Mesendoderm (in vitro differentiated cells): ENCODE data around the gene BRD7.

Source experiments
- DNase-seq: peaks from one replicate; pipeline ENCODE4 v3.0.0; 2013
- H2AK5ac ChIP-seq: 2 replicates; pipeline ENCODE4 v1.6.1; 2013; ENCODE audit warnings: low read length, inconsistent platforms
- H2BK120ac ChIP-seq: 2 replicates; pipeline ENCODE4 v1.6.1; 2013; ENCODE audit warnings: low read depth, mild to moderate bottlenecking, low read length, moderate library complexity, mixed read lengths
- H2BK15ac ChIP-seq: replicated peaks from 2 replicates; pipeline ENCODE4 v1.6.1; 2013; ENCODE audit warnings: low read depth, mild to moderate bottlenecking, moderate library complexity
- H2BK5ac ChIP-seq: 2 replicates; pipeline ENCODE4 v1.6.1; 2013; ENCODE audit warnings: low read length, inconsistent platforms
- H3K18ac ChIP-seq: 2 replicates; pipeline ENCODE4 v1.6.1; 2013; ENCODE audit warnings: mild to moderate bottlenecking, low read length, mixed read lengths
- H3K23ac ChIP-seq: one replicate; pipeline ENCODE4 v1.6.1; 2013; ENCODE audit warnings: low read length
- H3K27ac ChIP-seq: 2 replicates; pipeline ENCODE4 v1.5.1; 2013; ENCODE audit warnings: low read depth, mild to moderate bottlenecking, inconsistent platforms, low read length, moderate library complexity
- H3K27me3 ChIP-seq: 2 replicates; pipeline ENCODE4 v1.6.1; 2013; ENCODE audit warnings: low read length, control low read depth, mild to moderate bottlenecking, inconsistent platforms; ENCODE audit not compliant: insufficient read depth, poor library complexity
- H3K36me3 ChIP-seq: 2 replicates; pipeline ENCODE4 v1.6.1; 2013; ENCODE audit warnings: low read length, inconsistent platforms; ENCODE audit not compliant: control insufficient read depth, insufficient read depth
- H3K4ac ChIP-seq: one replicate; pipeline ENCODE4 v1.6.1; 2013; ENCODE audit warnings: low read depth, mild to moderate bottlenecking, low read length, moderate library complexity
- H3K4me1 ChIP-seq: 2 replicates; pipeline ENCODE4 v1.6.1; 2013; ENCODE audit warnings: low read depth, low read length, inconsistent platforms; ENCODE audit not compliant: control insufficient read depth
- H3K4me2 ChIP-seq: 2 replicates; pipeline ENCODE4 v1.6.1; 2013; ENCODE audit warnings: low read length
- H3K4me3 ChIP-seq: 2 replicates; pipeline ENCODE4 v1.5.1; 2013; ENCODE audit warnings: mild to moderate bottlenecking, low read length
- H3K56ac ChIP-seq: one replicate; pipeline ENCODE4 v1.6.1; 2013; ENCODE audit warnings: low read length
- H3K79me1 ChIP-seq: 2 replicates; pipeline ENCODE4 v1.6.1; 2013; ENCODE audit warnings: low read length, inconsistent platforms
- H3K79me2 ChIP-seq: 2 replicates; pipeline ENCODE4 v1.6.1; 2013; ENCODE audit warnings: mild to moderate bottlenecking, low read length; ENCODE audit not compliant: control insufficient read depth, insufficient read depth
- H3K9ac ChIP-seq: 2 replicates; pipeline ENCODE4 v1.6.1; 2013; ENCODE audit warnings: low read length, inconsistent platforms
- H4K5ac ChIP-seq: one replicate; pipeline ENCODE4 v1.6.1; 2013; ENCODE audit warnings: low read length
- H4K8ac ChIP-seq: one replicate; pipeline ENCODE4 v1.6.1; 2013; ENCODE audit warnings: low read depth, mild to moderate bottlenecking, control low read depth, low read length, moderate library complexity
- WGBS: extraction: QIAGEN DNeasy Blood & Tissue Kit; methylation state at CpG from one replicate; pipeline ENCODE4 v1.1.7; 2013; ENCODE audit warnings: low lambda C conversion rate, missing lambda C conversion rate; ENCODE audit not compliant: insufficient coverage; ENCODE audit errors: extremely low coverage; 5-methylcytosine and 5-hydroxymethylcytosine counted together

BRD7 gene

DNA sequence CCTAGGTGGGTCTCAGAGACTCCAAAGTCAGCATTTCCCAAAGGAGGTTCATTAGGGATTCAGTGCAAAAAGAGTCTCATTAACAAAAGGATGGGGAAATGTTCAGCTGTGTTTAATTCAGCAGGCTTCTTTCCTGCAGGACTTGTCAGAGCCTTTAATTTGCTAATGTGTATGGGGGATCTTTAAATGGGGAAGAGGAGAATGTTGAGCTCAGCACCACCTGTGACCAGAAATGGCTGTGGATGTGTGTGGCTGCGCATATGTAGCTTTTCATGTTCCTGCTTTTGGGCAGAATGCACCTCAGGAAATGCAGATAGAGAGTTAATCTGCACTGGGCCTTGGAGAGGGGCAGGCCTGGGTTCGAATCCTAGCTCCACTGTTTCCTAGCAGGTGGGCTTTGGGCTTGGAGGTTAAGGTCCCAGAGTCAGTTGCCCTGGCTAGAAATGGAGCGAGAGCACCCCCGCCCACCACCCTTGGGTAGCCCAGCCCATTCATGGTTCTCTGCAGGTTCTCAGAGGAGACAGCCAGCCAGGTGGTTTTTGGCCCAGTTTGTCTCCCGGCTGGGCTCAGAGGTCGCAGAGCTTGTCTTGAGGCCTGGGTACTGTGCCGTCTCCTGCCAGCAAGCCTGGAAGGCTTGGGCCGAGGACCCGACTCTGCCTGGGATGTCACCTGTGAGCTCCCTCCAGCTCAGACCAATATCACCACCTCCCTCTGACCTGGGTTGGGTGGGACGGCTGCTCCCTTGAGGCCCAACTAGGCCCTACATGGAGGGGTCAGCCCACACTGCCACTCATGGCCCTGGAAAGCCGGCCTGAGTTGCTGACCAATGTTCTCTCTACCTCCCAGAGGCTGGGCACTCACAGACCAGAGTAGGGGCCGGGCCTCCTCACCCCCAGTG is 93.1 kb downstream of the BRD7 start:
- no peak overlapping the region for H3K9ac ChIP-seq
- no peak overlapping the region for H3K18ac ChIP-seq
- no peaks in the 10 kb centered on the region for H3K27me3 ChIP-seq
- no peak overlapping the region for H3K4ac ChIP-seq
- no peak overlapping the region for H2BK5ac ChIP-seq
- H3K36me3 ChIP-seq, result no peaks in the 10 kb centered on the region
- H3K27ac ChIP-seq, result no peak overlapping the region
- no peak overlapping the region for H2BK120ac ChIP-seq
- no CpG with 5 or more reads among the region's 12 CpGs for WGBS
- H3K56ac ChIP-seq, result no peak overlapping the region
- no peak overlapping the region for H3K23ac ChIP-seq
- no peak overlapping the region for H2BK15ac ChIP-seq
- no peak overlapping the region for H2AK5ac ChIP-seq
- no peak overlapping the region for H4K5ac ChIP-seq
- no peaks in the 10 kb centered on the region for H3K4me1 ChIP-seq
- no peak for DNase-seq
- H3K79me1 ChIP-seq, result no peaks in the 10 kb centered on the region
- no peak overlapping the region for H4K8ac ChIP-seq
- no peak overlapping the region for H3K4me2 ChIP-seq
- no peak overlapping the region for H3K4me3 ChIP-seq
- H3K79me2 ChIP-seq, result no peaks in the 10 kb centered on the region

DNA sequence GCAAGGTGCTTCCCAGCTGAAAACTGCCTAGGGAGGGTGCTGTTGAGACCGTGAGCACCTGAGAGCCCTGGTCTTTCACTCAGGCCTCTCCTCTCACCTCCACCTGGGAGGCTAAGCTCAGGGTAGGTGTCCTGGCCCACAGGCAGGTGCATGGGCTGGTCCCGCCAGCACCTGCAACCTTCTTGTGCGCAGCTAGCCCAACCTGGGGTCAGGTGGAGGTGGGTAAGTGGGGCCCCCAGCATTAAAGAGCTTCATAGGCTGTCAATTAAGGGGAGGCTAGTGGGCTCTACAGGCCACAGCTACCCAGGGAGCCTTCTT is 93.7 kb downstream of the BRD7 start:
- no peak overlapping the region for H3K27ac ChIP-seq
- H3K79me2 ChIP-seq, result no peaks in the 10 kb centered on the region
- no peak for DNase-seq
- H3K79me1 ChIP-seq, result no peaks in the 10 kb centered on the region
- no peak overlapping the region for H2BK5ac ChIP-seq
- no peak overlapping the region for H3K4me3 ChIP-seq
- no peak overlapping the region for H4K5ac ChIP-seq
- H2AK5ac ChIP-seq, result no peak overlapping the region
- no CpG with 5 or more reads among the region's 3 CpGs for WGBS
- H3K27me3 ChIP-seq, result no peaks in the 10 kb centered on the region
- no peak overlapping the region for H3K56ac ChIP-seq
- H3K18ac ChIP-seq, result no peak overlapping the region
- no peak overlapping the region for H2BK120ac ChIP-seq
- no peak overlapping the region for H4K8ac ChIP-seq
- no peak overlapping the region for H3K23ac ChIP-seq
- H2BK15ac ChIP-seq, result no peak overlapping the region
- H3K4ac ChIP-seq, result no peak overlapping the region
- H3K36me3 ChIP-seq, result no peaks in the 10 kb centered on the region
- H3K9ac ChIP-seq, result no peak overlapping the region
- no peaks in the 10 kb centered on the region for H3K4me1 ChIP-seq
- H3K4me2 ChIP-seq, result no peak overlapping the region

DNA sequence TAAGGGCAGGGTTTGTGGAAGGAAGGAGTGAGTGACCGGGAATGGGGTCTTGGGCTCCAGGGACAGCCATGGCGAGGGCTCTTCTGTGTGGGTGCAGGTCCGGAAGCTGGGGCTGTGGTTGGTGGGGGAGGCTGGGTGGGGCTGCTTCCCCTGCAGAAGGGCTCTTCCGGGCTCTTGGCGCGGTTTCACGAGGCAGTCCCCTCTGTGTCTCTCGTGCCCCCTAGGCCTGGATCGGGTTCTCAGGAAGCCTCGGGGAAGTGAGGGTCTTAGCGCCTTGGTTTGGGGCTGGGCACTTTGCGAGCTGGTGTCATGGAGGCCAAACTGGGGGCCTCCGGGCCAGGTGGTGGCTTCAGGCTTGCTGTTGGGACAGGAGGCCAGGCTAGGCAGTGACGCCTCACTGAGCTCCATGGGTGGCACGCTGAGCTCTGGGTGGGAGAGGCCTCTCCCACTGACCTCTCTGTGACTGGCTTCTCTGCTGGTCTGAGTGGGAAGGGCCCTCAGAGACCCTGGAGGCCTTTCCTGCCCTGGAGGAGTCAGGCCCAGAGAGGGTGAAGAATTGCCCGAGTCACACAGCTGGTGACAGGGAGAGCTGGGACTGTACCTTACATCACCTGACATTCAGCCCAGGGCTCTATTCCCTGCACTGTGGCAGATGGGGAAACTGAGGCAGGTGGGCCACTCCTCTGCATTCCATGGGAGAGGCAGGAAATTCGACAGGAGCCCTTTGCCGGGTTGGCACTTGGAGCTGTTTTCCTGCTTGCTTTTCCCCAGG is 94.3 kb downstream of the BRD7 start:
- no peak overlapping the region for H2BK15ac ChIP-seq
- H2BK120ac ChIP-seq, result no peak overlapping the region
- no peak overlapping the region for H3K27ac ChIP-seq
- H3K79me1 ChIP-seq, result no peaks in the 10 kb centered on the region
- no peak overlapping the region for H3K18ac ChIP-seq
- DNase-seq, result no peak
- H3K4me3 ChIP-seq, result no peak overlapping the region
- no peaks in the 10 kb centered on the region for H3K79me2 ChIP-seq
- H2BK5ac ChIP-seq, result no peak overlapping the region
- no peak overlapping the region for H2AK5ac ChIP-seq
- no peak overlapping the region for H3K4ac ChIP-seq
- no peaks in the 10 kb centered on the region for H3K4me1 ChIP-seq
- no peaks in the 10 kb centered on the region for H3K36me3 ChIP-seq
- WGBS, result no CpG with 5 or more reads among the region's 18 CpGs
- H3K27me3 ChIP-seq, result no peaks in the 10 kb centered on the region
- H4K5ac ChIP-seq, result no peak overlapping the region
- H3K9ac ChIP-seq, result no peak overlapping the region
- H4K8ac ChIP-seq, result no peak overlapping the region
- no peak overlapping the region for H3K23ac ChIP-seq
- no peak overlapping the region for H3K4me2 ChIP-seq
- no peak overlapping the region for H3K56ac ChIP-seq

DNA sequence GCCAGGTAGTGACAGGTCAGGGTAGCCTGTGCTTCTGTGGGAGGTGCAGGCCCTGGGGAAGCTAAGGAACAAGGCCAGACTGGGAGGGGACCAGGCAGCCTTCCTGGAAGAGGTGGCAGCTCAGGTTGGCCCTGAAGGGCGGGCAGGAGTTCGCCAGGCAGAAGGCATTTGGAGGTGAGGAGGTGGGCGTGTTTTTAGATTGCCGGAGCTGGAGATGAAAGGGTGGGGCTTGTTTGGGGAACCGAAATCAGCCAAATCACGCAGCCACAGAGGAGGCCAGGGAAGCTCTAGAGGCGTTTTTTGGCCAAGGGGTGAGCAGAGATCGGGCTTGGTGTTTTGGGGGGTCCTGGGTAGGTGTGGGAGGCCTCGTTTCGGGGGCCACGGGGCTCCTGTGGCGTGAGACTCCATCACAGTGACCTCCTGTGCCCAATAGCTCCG is 94.9 kb downstream of the BRD7 start:
- H3K56ac ChIP-seq, result no peak overlapping the region
- H3K27ac ChIP-seq, result no peak overlapping the region
- H3K9ac ChIP-seq, result no peak overlapping the region
- no peak overlapping the region for H2BK5ac ChIP-seq
- H3K18ac ChIP-seq, result no peak overlapping the region
- no peaks in the 10 kb centered on the region for H3K27me3 ChIP-seq
- H3K79me1 ChIP-seq, result no peaks in the 10 kb centered on the region
- H3K4me2 ChIP-seq, result no peak overlapping the region
- H4K5ac ChIP-seq, result no peak overlapping the region
- no peak overlapping the region for H3K4me3 ChIP-seq
- no peaks in the 10 kb centered on the region for H3K79me2 ChIP-seq
- H4K8ac ChIP-seq, result no peak overlapping the region
- H2BK120ac ChIP-seq, result no peak overlapping the region
- no peak for DNase-seq
- H3K36me3 ChIP-seq, result no peaks in the 10 kb centered on the region
- no peak overlapping the region for H2AK5ac ChIP-seq
- no peak overlapping the region for H2BK15ac ChIP-seq
- no CpG with 5 or more reads among the region's 13 CpGs for WGBS
- H3K4ac ChIP-seq, result no peak overlapping the region
- H3K4me1 ChIP-seq, result no peaks in the 10 kb centered on the region
- H3K23ac ChIP-seq, result no peak overlapping the region

DNA sequence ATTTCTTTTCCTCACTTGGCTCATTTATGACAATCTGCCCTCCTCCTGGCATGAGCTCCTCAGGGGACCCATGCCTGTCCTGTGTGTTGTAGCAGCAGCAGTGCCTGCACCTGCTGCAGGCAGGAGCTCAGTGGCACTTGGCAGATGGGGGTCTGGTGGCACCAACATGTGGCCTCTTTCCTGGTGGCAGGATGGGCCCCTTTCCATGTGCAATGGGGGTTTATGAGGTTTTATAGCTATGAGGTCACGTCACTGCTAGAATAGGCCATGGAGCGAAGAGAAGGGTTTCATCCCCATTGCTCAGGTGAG is 95.5 kb downstream of the BRD7 start:
- no CpG with 5 or more reads among the region's 2 CpGs for WGBS
- H3K79me1 ChIP-seq, result no peaks in the 10 kb centered on the region
- H3K56ac ChIP-seq, result no peak overlapping the region
- no peak overlapping the region for H3K4ac ChIP-seq
- no peak overlapping the region for H3K4me3 ChIP-seq
- DNase-seq, result no peak
- no peak overlapping the region for H2BK5ac ChIP-seq
- no peak overlapping the region for H3K18ac ChIP-seq
- no peak overlapping the region for H3K23ac ChIP-seq
- H2BK120ac ChIP-seq, result no peak overlapping the region
- no peak overlapping the region for H4K8ac ChIP-seq
- H3K4me1 ChIP-seq, result no peaks in the 10 kb centered on the region
- H3K36me3 ChIP-seq, result no peaks in the 10 kb centered on the region
- H2AK5ac ChIP-seq, result no peak overlapping the region
- H3K27ac ChIP-seq, result no peak overlapping the region
- H4K5ac ChIP-seq, result no peak overlapping the region
- H3K4me2 ChIP-seq, result no peak overlapping the region
- no peaks in the 10 kb centered on the region for H3K79me2 ChIP-seq
- H2BK15ac ChIP-seq, result no peak overlapping the region
- H3K9ac ChIP-seq, result no peak overlapping the region
- H3K27me3 ChIP-seq, result no peaks in the 10 kb centered on the region
